Measurements from ENCODE around the gene POLR3GL.
"Not testable (repeated sequence)": the region's sequence is repeated elsewhere in the genome, so short reads cannot be mapped to it uniquely, and the experiment has no call there.

The POLR3GL gene

DNA sequence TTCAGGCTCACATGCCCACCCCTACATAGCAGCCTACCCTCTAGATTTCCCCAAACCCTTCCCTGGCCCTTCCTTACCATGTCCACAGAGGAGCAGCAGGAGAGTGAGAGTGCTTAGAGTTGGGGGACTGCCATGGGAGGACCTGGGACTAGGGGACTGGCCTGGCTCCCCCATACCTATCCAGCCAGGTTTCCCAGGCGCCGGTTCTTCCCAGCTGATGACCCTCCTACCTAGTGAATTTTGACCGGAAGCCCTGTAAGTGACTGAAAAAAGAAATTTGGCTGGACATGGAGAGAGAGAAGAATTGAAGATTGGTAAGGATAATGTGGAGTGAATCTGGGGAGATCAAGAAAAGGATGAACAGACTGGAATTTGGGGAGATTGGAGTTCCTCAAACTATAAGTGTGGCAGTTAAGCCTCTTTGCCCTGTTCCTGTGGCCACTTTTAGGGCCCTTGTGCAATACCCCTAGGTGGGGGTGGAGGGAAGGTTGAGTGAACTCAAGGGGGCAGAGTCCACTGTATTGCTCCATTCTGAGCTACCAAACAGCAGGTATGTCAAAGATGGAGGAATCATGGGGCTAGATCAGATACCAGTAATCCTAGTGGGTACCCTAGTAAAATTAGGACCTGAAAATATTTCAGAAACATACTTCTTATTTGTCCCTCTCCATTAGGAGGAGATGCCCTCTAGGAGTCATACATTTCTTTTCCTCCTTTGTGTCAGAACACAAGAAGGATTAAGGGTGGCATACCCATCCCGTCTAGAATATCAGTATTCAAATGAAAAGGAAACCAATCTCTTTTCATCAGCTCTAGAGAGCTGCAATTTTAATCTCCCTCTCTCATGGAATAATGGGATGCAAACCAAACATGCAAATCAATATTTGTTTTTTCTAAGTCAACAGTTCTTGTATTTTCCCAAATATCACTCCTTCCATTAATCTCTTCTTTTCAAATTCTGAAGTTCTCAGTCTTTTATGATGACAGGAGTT is 55.9 kb downstream of the POLR3GL start:
- DNase-seq (ENCODE audit: low read depth, low spot score): no peak
- H3K36me3 ChIP-seq (ENCODE audit: insufficient read depth, low read length): no peaks in the 10 kb centered on the region
- H3K9ac ChIP-seq (ENCODE audit: insufficient read length): no peak overlapping the region
- H3K9me3 ChIP-seq (ENCODE audit: low read depth, low read length): no peaks in the 10 kb centered on the region
- no peak overlapping the region for H3K4me3 ChIP-seq
- H3K27ac ChIP-seq: no peak overlapping the region
- no peak for TF ChIP-seq FOXP2 (optimal IDR thresholded peaks at IDR 0.05; ENCODE audit: control extremely low read depth, extremely low read length, insufficient read depth)
- TF ChIP-seq EZH2 (IDR thresholded peaks at IDR 0.05): no peak
- TF ChIP-seq POLR2AphosphoS5 (IDR thresholded peaks at IDR 0.05; ENCODE audit: borderline replicate concordance, low read depth, low read length): no peak

DNA sequence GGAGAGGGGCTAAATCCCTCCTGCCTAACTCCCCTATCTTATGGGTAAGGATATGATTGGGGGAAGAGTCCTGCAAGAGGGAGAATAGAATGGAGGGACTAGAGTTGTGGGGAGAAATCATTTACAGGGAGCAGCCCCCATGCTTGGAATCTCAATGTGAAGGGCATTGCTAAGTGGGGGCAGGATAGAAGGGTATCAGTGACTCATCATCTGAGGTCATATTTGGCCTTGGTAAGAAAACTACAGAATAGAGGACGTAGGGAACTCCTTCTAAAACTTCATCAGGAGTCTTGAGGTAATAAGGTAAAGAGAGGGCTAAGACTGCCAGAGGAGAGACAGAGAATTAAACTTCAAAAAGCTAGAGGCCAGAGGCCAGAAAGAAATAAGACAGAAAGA is 56.6 kb downstream of the POLR3GL start:
- Histone ChIP-seq H3K9me3 (ENCODE audit: low read depth, low read length) (no peaks in the 10 kb centered on the region), H3K27ac (no peak overlapping the region), H3K36me3 (ENCODE audit: insufficient read depth, low read length) (no peaks in the 10 kb centered on the region), H3K4me3 (no peak overlapping the region), H3K9ac (ENCODE audit: insufficient read length) (no peak overlapping the region)
- TF ChIP-seq POLR2AphosphoS5 (IDR thresholded peaks at IDR 0.05; ENCODE audit: borderline replicate concordance, low read depth, low read length) (no peak), FOXP2 (optimal IDR thresholded peaks at IDR 0.05; ENCODE audit: control extremely low read depth, extremely low read length, insufficient read depth) (no peak), EZH2 (IDR thresholded peaks at IDR 0.05) (no peak)
- no peak for DNase-seq (ENCODE audit: low read depth, low spot score)

DNA sequence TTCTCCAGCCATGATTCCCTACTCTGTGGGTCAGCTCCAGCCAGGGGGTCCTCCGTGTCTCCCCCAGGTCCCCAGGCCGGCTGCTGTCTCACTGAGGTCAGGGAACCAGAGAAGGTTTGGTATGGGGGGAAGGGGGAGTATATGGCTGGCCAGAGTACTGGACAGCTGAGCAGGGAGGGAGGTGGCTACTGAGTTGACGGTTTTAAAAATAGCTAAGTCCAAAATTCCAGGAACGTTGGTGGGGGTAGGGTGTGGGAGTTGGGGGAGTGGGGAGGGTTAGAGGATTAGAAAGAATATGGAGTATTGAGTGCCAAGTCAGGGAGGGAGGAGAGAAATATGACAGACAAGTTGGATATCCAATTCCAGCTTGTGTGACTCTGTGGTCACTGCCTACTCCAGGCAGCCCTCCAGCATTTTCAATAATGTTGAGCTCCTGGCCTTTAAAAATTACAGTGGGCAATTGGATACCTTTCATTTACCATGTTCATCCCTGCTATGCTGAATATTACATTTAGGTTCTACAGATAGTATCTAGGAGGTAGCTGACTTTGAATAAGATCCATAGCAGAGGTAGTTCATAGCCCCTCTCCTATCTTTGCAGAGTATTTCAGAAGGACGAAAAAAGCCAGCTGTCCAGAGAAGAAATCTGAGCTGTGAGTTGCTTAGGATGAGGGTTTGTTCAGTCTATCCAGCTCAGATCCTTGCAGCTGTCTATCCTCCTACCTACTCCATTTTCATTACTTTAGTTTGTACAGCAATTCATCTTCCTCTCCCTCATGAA is 57.3 kb downstream of the POLR3GL start, which contains the start of gene HJV:
Gene HJV, minus strand, starts transcription at position 114 of the 781 bp plus-strand sequence. CDS start 1,504 bp downstream, outside the sequence.
- DNase-seq (ENCODE audit: low read depth, low spot score): no peak
- Histone ChIP-seq H3K4me3 (no peak within 1 kb of the TSS), H3K27ac (0 out of 2 replicates have a peak within 1 kb of the TSS, but pooled peaks have one; percentile 5), H3K36me3 (ENCODE audit: insufficient read depth, low read length) (no peaks in the 10 kb centered on the region), H3K9ac (ENCODE audit: insufficient read length) (no peak within 1 kb of the TSS), H3K9me3 (ENCODE audit: low read depth, low read length) (no peaks in the 10 kb centered on the region)
- no peak for TF ChIP-seq FOXP2 (optimal IDR thresholded peaks at IDR 0.05; ENCODE audit: control extremely low read depth, extremely low read length, insufficient read depth)
- TF ChIP-seq POLR2AphosphoS5 (IDR thresholded peaks at IDR 0.05; ENCODE audit: borderline replicate concordance, low read depth, low read length): no peak
- no peak for TF ChIP-seq EZH2 (IDR thresholded peaks at IDR 0.05)

DNA sequence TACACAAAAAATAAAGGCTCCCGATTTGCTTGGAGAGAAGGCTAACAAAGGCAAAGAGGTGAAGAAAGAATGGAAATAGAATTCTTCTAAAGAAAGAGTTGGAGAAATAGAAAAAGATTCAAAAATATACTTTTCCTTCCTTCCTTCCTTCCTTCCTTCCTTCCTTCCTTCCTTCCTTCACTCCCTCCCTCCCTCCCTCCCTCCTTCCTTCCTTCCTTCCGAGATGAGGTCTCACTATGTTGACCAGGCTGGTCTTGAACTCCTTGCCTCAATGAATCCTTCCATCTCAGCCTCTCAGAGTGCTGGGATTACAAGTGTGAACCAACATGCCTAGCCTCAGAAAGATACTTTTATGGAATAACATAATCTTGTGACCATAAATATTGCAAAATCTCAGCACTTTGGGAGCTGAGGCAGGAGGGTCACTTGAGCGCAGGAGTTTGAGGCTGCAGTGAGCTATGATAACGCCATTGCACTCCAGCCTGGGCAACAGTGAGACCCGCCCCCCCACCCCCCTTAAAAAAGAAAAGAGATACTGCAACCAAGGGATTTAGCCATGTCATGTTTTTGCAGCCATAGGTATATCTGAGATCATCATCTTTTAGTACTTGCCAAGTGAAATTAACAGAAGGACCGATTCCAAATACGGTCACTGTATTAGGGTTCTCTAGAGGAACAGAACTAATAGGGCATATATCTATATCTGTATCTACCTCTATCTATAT is 58.1 kb downstream of the POLR3GL start:
- H3K4me3 ChIP-seq: no peak overlapping the region
- DNase-seq (ENCODE audit: low read depth, low spot score): no peak
- no peaks in the 10 kb centered on the region for H3K36me3 ChIP-seq (ENCODE audit: insufficient read depth, low read length)
- H3K27ac ChIP-seq: 0 out of 2 replicates have a peak overlapping the region, but pooled peaks have one; percentile 5
- H3K9ac ChIP-seq (ENCODE audit: insufficient read length): no peak overlapping the region
- no peak for TF ChIP-seq POLR2AphosphoS5 (IDR thresholded peaks at IDR 0.05; ENCODE audit: borderline replicate concordance, low read depth, low read length)
- TF ChIP-seq FOXP2 (optimal IDR thresholded peaks at IDR 0.05; ENCODE audit: control extremely low read depth, extremely low read length, insufficient read depth): no peak
- no peak for TF ChIP-seq EZH2 (IDR thresholded peaks at IDR 0.05)
- H3K9me3 ChIP-seq (ENCODE audit: low read depth, low read length): no peaks in the 10 kb centered on the region

DNA sequence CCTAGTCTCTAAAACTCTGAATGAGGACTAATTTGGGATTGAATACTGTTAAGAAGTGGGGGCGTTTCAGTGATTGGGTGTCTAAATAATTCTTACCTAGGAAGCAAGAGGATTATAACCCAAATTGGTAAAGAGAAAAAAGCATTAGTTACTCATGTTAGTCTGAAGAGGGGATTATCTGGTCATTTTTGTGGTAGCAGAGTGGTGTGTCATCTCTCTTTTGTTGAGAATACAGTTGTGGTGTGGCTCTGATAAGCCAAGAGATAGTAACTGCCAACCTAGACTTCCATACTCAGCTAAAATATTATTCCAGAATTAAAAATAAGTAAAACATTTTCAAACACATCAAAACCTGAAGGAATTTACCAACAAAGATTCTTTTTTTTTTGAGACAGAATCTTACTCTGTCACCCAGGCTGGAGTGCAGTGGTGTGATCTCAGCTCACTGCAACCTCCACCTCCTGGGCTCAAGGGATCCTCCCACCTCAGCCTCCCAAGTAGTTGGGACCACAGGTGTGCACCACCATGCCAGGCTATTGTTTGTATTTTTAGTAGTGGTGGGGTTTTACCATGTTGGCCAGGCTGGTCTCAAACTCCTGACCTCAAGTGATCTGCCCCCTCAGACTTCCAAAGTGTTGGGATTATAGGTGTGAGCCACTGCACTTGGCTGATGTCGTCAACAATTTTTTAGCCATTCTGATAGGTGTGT is 61.5 kb downstream of the POLR3GL start:
- not testable (repeated sequence) for H3K9ac ChIP-seq (ENCODE audit: insufficient read length); DNase-seq (ENCODE audit: low read depth, low spot score); H3K27ac ChIP-seq; H3K4me3 ChIP-seq; H3K9me3 ChIP-seq (ENCODE audit: low read depth, low read length); H3K36me3 ChIP-seq (ENCODE audit: insufficient read depth, low read length)

DNA sequence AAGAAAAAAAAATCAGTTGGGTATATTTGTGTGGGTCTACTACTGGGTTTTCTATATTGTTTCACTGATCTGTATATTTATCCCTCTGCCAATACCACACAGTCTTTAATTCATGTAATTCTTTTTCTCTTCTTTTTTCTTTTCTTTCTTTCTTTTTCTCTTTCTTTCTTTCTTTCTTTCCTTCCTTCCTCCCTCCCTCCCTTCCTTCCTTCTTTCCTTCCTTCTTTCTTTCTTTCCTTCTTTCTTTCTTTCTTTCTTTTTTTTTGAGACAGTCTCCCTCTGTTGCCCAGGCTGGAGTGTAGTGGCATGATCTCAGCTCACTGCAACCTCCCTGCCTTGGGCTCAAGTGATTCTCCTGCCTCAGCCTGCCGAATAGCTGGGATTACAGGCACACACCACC is 62.2 kb downstream of the POLR3GL start:
- H3K9me3 ChIP-seq (ENCODE audit: low read depth, low read length); H3K36me3 ChIP-seq (ENCODE audit: insufficient read depth, low read length); H3K4me3 ChIP-seq; H3K27ac ChIP-seq; H3K9ac ChIP-seq (ENCODE audit: insufficient read length); DNase-seq (ENCODE audit: low read depth, low spot score): not testable (repeated sequence)

All from SK-N-MC (cell line).